Astrocyte (in vitro differentiated cells and primary cell): ENCODE data around the gene CECR2.

Experiments
- CTCF ChIP-seq: IDR thresholded peaks from 2 replicates; pipeline ENCODE4 v1.5.1; 2011; ENCODE audit warnings: low read depth, mild to moderate bottlenecking, inconsistent platforms, low read length, moderate library complexity; ENCODE audit not compliant: insufficient read depth
- EZH2 ChIP-seq: IDR thresholded peaks from 2 replicates; pipeline ENCODE4 v1.6.1; 2012; ENCODE audit warnings: mild to moderate bottlenecking, low read length, inconsistent platforms; ENCODE audit not compliant: insufficient read depth

GRCh38 chr22:17336061-17336460 is 33.2 kb upstream of the CECR2 start:
- TF ChIP-seq CTCF (no peak), EZH2 (no peak)
